WTC11 (cell line): Measurements from ENCODE around the gene INSL3. TPM values are rescaled to one million over a fixed set of nuclear protein-coding genes. Genes with fewer than 3 reads are reported as not detected.
A peak's percentile ranks its signal among the peaks of the same experiment; 100 is the strongest.

ENCODE experiments used
- ATAC-seq: fragments of 200-7000 bp; cut with Tn5 transposase; 2 replicates; pipeline ENCODE4 v1.10.0; 2021; ENCODE audit warnings: mild to moderate bottlenecking, moderate library complexity
- CTCF ChIA-PET: fragments of 300-600 bp; sonication (Branson Sonifier 250); formaldehyde crosslinking; loops from one replicate; lab custom pipeline; 2021; ENCODE audit warnings: antibody characterized with exemption; lab: Charles Lee
- POLR2A ChIA-PET: fragments of 350-600 bp; sonication (Branson Sonifier 250); formaldehyde crosslinking; loops from one replicate; lab custom pipeline; 2021; ENCODE audit warnings: antibody characterized with exemption; lab: Charles Lee
- DNase-seq: peaks from one replicate; pipeline ENCODE4 v3.0.0; 2021; ENCODE audit warnings: low spot score
- H3K27ac Mint-ChIP-seq: 2 replicates; pipeline ENCODE4 v1.8.0; 2021; ENCODE audit warnings: mixed read lengths
- H3K27me3 Mint-ChIP-seq: 2 replicates; pipeline ENCODE4 v1.8.0; 2021; ENCODE audit warnings: low read depth, mild to moderate bottlenecking, moderate library complexity, mixed read lengths
- H3K36me3 Mint-ChIP-seq: 2 replicates; pipeline ENCODE4 v1.8.0; 2021; ENCODE audit warnings: mixed read lengths
- H3K4me1 Mint-ChIP-seq: 2 replicates; pipeline ENCODE4 v1.8.0; 2022; ENCODE audit warnings: mixed read lengths
- H3K4me3 Mint-ChIP-seq: 2 replicates; pipeline ENCODE4 v1.8.0; 2021; ENCODE audit warnings: mild to moderate bottlenecking, moderate library complexity, mixed read lengths
- H3K9me3 Mint-ChIP-seq: 2 replicates; pipeline ENCODE4 v1.8.0; 2021; ENCODE audit warnings: mixed read lengths
- ATF3 ChIP-seq: sonication (generic); formaldehyde crosslinking; conservative IDR thresholded peaks from 2 replicates; pipeline ENCODE4 v1.8.1; 2022; ENCODE audit warnings: mild to moderate bottlenecking, missing genetic modification reagents
- FOXK1 ChIP-seq: sonication (generic); formaldehyde crosslinking; IDR thresholded peaks from 2 replicates; pipeline ENCODE4 v1.8.0; 2022; ENCODE audit warnings: mild to moderate bottlenecking, moderate library complexity, missing genetic modification reagents
- KAT7 ChIP-seq: sonication (generic); formaldehyde crosslinking; IDR thresholded peaks from 2 replicates; pipeline ENCODE4 v1.8.1; 2023; ENCODE audit warnings: missing genetic modification reagents, mild to moderate bottlenecking, borderline replicate concordance
- MLX ChIP-seq: sonication (generic); formaldehyde crosslinking; IDR thresholded peaks from 2 replicates; pipeline ENCODE4 v1.8.1; 2023; ENCODE audit warnings: mild to moderate bottlenecking, missing genetic modification reagents, moderate library complexity
- OVOL2 ChIP-seq: fragments of 250-450 bp; sonication (Bioruptor Pico); IDR thresholded peaks from 2 replicates; pipeline ENCODE4 v1.9.0; 2021; ENCODE audit warnings: mild to moderate bottlenecking, borderline replicate concordance
- PRDM15 ChIP-seq: sonication (generic); formaldehyde crosslinking; IDR thresholded peaks from 2 replicates; pipeline ENCODE4 v1.8.0; 2022; ENCODE audit warnings: missing genetic modification reagents
- SMAD3 ChIP-seq: sonication (generic); formaldehyde crosslinking; IDR thresholded peaks from 2 replicates; pipeline ENCODE4 v1.8.0; 2022; ENCODE audit warnings: missing genetic modification reagents, mild to moderate bottlenecking, borderline replicate concordance
- STAT6 ChIP-seq: sonication (generic); formaldehyde crosslinking; conservative IDR thresholded peaks from 2 replicates; pipeline ENCODE4 v1.8.1; 2023; ENCODE audit warnings: mild to moderate bottlenecking, low read depth, missing genetic modification reagents, moderate library complexity
- ZNF138 ChIP-seq: sonication (generic); formaldehyde crosslinking; conservative IDR thresholded peaks from 2 replicates; pipeline ENCODE4 v1.8.1; 2022; ENCODE audit warnings: mild to moderate bottlenecking, moderate library complexity, missing genetic modification reagents
- ZNF317 ChIP-seq: sonication (generic); formaldehyde crosslinking; IDR thresholded peaks from 2 replicates; pipeline ENCODE4 v1.8.1; 2023; ENCODE audit warnings: low read depth, mild to moderate bottlenecking, moderate library complexity, missing genetic modification reagents, borderline replicate concordance
- ZNF512 ChIP-seq: sonication (generic); formaldehyde crosslinking; IDR thresholded peaks from 2 replicates; pipeline ENCODE4 v1.8.1; 2022; ENCODE audit warnings: missing genetic modification reagents, borderline replicate concordance
- total RNA-seq: library from RNA; stranded (reverse); gene quantifications from 3 replicates; pipeline ENCODE4 v1.2.3, GENCODE V29; 2021

Gene INSL3
- total RNA-seq, 1 experiment from 2014 or later: 0.79 TPM

- Mint-ChIP-seq H3K9me3 (no peaks in the 10 kb centered on the region), H3K4me3 (no peak overlapping the region)
- DNase-seq: no peak
- POLR2A ChIA-PET: no interaction called here
- TF ChIP-seq ZNF138 (CRISPR knock-in tag) (no peak), ZNF512 (CRISPR knock-in tag) (no peak), OVOL2 (no peak), SMAD3 (no peak), KAT7 (CRISPR knock-in tag) (no peak), MLX (CRISPR knock-in tag) (no peak), STAT6 (CRISPR knock-in tag) (no peak), PRDM15 (CRISPR knock-in tag) (no peak)
- TF ChIP-seq, all 79 proteins: peak for 0
- Mint-ChIP-seq H3K36me3 (no peaks in the 10 kb centered on the region), H3K27ac (no peak overlapping the region), H3K4me1 (peaks cover under 1% of the 10 kb centered on the region; the same call in 1 of the 2 replicates), H3K27me3 (peaks cover 50% of the 10 kb centered on the region)
- CTCF ChIA-PET: interaction anchor here (1.9 kb wide), 1 partner anchor 13 kb away, joined by 14 read pairs; the partner anchor contains the start of gene RPL18A
- ATAC-seq: no peak
Observed at GRCh38 chr19:17846146-17846545, 24.8 kb upstream of the INSL3 start.

GRCh38 chr19:17843908-17844490 is 22.7 kb upstream of the INSL3 start:
- no peaks in the 10 kb centered on the region for H3K36me3 Mint-ChIP-seq
- CTCF ChIA-PET: interaction anchor here (1.6 to 3.2 kb wide), 2 partner anchors 13 to 15 kb away, joined by 7 to 31 read pairs; partner anchors contain the start of gene RPL18A
- ATAC-seq: no peak
- H3K4me1 Mint-ChIP-seq: peaks cover 4% of the 10 kb centered on the region
- TF ChIP-seq ATF3 (CRISPR knock-in tag) (no peak), ZNF317 (CRISPR knock-in tag) (no peak), FOXK1 (no peak), PRDM15 (CRISPR knock-in tag) (no peak), SMAD3 (no peak), ZNF138 (CRISPR knock-in tag) (no peak)
- no peaks in the 10 kb centered on the region for H3K9me3 Mint-ChIP-seq
- H3K27ac Mint-ChIP-seq: no peak overlapping the region
- POLR2A ChIA-PET: interaction anchor here (0.5 kb wide), 1 partner anchor 184 kb away, joined by 3 read pairs; no protein-coding TSS in a partner anchor
- peak overlapping the region; percentile 34; the same call in 1 of the 2 replicates for H3K4me3 Mint-ChIP-seq
- H3K27me3 Mint-ChIP-seq: peaks cover 64% of the 10 kb centered on the region
- DNase-seq: no peak
